ENCODE data around the gene DDX54.

The DDX54 gene

DNA sequence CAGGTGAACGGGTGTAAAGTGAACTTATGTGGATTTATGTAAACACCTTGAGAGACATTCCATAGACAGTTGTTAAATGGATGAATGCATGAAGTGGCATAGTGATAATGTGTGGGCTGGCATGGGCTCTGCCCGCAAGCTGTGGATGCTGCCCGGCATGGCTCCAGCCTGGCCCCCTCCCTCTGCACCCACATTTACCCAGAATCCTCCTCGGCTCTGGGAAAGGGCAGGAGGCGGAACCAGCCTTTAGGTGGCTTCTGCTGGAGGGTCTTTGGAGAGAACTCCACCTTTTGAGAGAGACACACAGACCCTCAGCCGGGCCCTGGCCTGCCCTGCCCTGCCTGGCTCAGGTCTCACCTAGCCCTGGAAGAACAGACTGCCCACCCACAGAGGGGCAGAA lies 68.4 kb downstream of the DDX54 start:
- Histone ChIP-seq H3K79me2 (ENCODE audit: low read length) (no peaks in the 10 kb centered on the region), H3K9me3 (ENCODE audit: insufficient read depth, low read length) (no peaks in the 10 kb centered on the region), H3K9ac (ENCODE audit: low read length) (no peak overlapping the region), H3K27ac (ENCODE audit: low read length) (no peak overlapping the region), H3K36me3 (replicated peaks; ENCODE audit: low read depth, low read length) (no peaks in the 10 kb centered on the region), H3K4me2 (ENCODE audit: low read length) (no peak overlapping the region), H2AFZ (ENCODE audit: low read depth, low read length) (no peak overlapping the region), H3K4me1 (ENCODE audit: low read length) (0 out of 2 replicates have a peak, but pooled peaks cover 3% of the 10 kb centered on the region), H3K4me3 (ENCODE audit: low read length) (no peak overlapping the region), H4K20me1 (ENCODE audit: insufficient read depth, low read length) (no peaks in the 10 kb centered on the region), H3K27me3 (ENCODE audit: low read depth, low read length) (no peaks in the 10 kb centered on the region)
- TF ChIP-seq, protein P1, sequence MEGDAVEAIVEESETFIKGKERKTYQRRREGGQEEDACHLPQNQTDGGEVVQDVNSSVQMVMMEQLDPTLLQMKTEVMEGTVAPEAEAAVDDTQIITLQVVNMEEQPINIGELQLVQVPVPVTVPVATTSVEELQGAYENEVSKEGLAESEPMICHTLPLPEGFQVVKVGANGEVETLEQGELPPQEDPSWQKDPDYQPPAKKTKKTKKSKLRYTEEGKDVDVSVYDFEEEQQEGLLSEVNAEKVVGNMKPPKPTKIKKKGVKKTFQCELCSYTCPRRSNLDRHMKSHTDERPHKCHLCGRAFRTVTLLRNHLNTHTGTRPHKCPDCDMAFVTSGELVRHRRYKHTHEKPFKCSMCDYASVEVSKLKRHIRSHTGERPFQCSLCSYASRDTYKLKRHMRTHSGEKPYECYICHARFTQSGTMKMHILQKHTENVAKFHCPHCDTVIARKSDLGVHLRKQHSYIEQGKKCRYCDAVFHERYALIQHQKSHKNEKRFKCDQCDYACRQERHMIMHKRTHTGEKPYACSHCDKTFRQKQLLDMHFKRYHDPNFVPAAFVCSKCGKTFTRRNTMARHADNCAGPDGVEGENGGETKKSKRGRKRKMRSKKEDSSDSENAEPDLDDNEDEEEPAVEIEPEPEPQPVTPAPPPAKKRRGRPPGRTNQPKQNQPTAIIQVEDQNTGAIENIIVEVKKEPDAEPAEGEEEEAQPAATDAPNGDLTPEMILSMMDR (IDR thresholded peaks at IDR 0.05; ENCODE audit: low read depth, low read length) = no peak
- no peak for TF ChIP-seq EZH2phosphoT487 (IDR thresholded peaks at IDR 0.05; ENCODE audit: low read depth)

DNA sequence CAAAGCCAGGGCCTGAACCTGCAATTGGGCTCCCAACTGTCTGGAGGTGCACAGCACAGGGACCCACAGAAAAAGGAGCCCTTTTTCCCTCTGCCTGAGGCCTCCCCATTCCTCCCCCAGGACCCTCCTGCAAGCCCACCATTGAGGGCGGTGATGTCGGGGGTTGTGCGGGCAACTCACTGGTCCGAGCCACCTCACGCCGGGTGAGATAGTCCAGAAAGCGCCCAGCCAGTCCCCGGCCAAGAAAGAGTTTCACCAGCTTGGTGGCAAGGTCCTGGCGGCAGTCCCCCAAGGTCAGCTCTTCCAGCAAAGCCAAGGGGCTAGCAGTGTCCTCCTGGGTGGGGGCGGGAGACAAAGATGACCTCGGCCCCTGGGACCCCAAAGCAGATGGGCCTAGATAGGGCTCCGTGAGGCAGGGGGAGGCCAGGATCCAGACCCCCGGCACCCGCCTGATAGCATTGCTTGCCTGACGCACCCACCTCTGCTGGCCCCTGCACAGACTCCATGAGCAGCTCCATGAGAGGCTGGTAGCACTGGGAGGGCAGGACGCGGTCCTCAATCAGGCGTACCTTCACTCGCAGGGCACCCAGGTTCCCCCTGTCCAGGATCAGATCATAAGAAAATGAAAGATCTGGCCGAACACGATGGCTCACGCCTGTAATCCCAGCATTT lies 69.7 kb downstream of the DDX54 start:
- Histone ChIP-seq H2AFZ (ENCODE audit: low read depth, low read length) (no peak overlapping the region), H3K4me2 (ENCODE audit: low read length) (no peak overlapping the region), H3K9ac (ENCODE audit: low read length) (no peak overlapping the region), H3K4me3 (ENCODE audit: low read length) (no peak overlapping the region), H3K4me1 (ENCODE audit: low read length) (0 out of 2 replicates have a peak, but pooled peaks cover 3% of the 10 kb centered on the region), H4K20me1 (ENCODE audit: insufficient read depth, low read length) (no peaks in the 10 kb centered on the region), H3K79me2 (ENCODE audit: low read length) (no peaks in the 10 kb centered on the region), H3K27ac (ENCODE audit: low read length) (no peak overlapping the region), H3K9me3 (ENCODE audit: insufficient read depth, low read length) (no peaks in the 10 kb centered on the region), H3K36me3 (replicated peaks; ENCODE audit: low read depth, low read length) (no peaks in the 10 kb centered on the region), H3K27me3 (ENCODE audit: low read depth, low read length) (no peaks in the 10 kb centered on the region)
- no peak for TF ChIP-seq EZH2phosphoT487 (IDR thresholded peaks at IDR 0.05; ENCODE audit: low read depth)
- TF ChIP-seq, protein P1 (IDR thresholded peaks at IDR 0.05; ENCODE audit: low read depth, low read length) = no peak

- Histone ChIP-seq H3K27me3 (ENCODE audit: low read depth, low read length) (no peaks in the 10 kb centered on the region), H3K4me1 (ENCODE audit: low read length) (0 out of 2 replicates have a peak, but pooled peaks cover 3% of the 10 kb centered on the region), H2AFZ (ENCODE audit: low read depth, low read length) (no peak overlapping the region), H3K27ac (ENCODE audit: low read length) (no peak overlapping the region), H3K79me2 (ENCODE audit: low read length) (no peaks in the 10 kb centered on the region), H3K9ac (ENCODE audit: low read length) (no peak overlapping the region), H3K9me3 (ENCODE audit: insufficient read depth, low read length) (no peaks in the 10 kb centered on the region), H3K4me2 (ENCODE audit: low read length) (no peak overlapping the region), H3K4me3 (ENCODE audit: low read length) (no peak overlapping the region), H3K36me3 (replicated peaks; ENCODE audit: low read depth, low read length) (no peaks in the 10 kb centered on the region), H4K20me1 (ENCODE audit: insufficient read depth, low read length) (no peaks in the 10 kb centered on the region)
- TF ChIP-seq EZH2phosphoT487 (IDR thresholded peaks at IDR 0.05; ENCODE audit: low read depth) = no peak
Measured at GRCh38 chr12:113114447-113115178, 70.7 kb downstream of the DDX54 start.

DNA sequence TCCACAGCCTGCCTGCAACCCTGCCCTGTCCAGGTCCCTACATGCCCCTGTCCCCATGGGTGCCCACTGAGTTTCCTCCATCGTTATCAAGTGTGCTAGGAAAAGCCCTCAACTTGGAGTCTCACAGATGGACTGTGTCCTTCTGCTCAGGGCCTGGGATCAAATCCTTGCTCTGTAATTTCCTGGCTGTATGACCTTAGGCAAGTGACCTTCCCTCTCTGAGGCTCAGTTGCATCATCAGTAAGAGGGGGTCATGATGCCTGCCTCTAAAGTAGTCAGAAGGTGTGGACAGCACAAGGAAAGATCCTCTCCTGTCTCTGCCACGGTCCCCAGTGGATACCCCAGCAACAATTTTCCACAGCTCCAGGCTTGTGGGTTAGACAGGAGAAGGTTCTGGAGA lies 71.9 kb downstream of the DDX54 start:
- TF ChIP-seq EZH2phosphoT487 (IDR thresholded peaks at IDR 0.05; ENCODE audit: low read depth) = no peak
- TF ChIP-seq, protein P1 (IDR thresholded peaks at IDR 0.05; ENCODE audit: low read depth, low read length) = no peak
- no peaks in the 10 kb centered on the region for H3K9me3 ChIP-seq (ENCODE audit: insufficient read depth, low read length)
- no peak overlapping the region for H3K4me2 ChIP-seq (ENCODE audit: low read length)
- H4K20me1 ChIP-seq (ENCODE audit: insufficient read depth, low read length) = no peaks in the 10 kb centered on the region
- H3K4me3 ChIP-seq (ENCODE audit: low read length) = no peak overlapping the region
- H3K79me2 ChIP-seq (ENCODE audit: low read length) = no peaks in the 10 kb centered on the region
- H3K27me3 ChIP-seq (ENCODE audit: low read depth, low read length) = no peaks in the 10 kb centered on the region
- H3K4me1 ChIP-seq (ENCODE audit: low read length) = 0 out of 2 replicates have a peak, but pooled peaks cover 3% of the 10 kb centered on the region
- H3K27ac ChIP-seq (ENCODE audit: low read length) = no peak overlapping the region
- H3K9ac ChIP-seq (ENCODE audit: low read length) = no peak overlapping the region
- no peaks in the 10 kb centered on the region for H3K36me3 ChIP-seq (replicated peaks; ENCODE audit: low read depth, low read length)
- no peak overlapping the region for H2AFZ ChIP-seq (ENCODE audit: low read depth, low read length)
